HEK293 (cell line): Measurements from ENCODE around the gene PHYHD1.

Experiments used
- CTCF ChIA-PET: fragments of 350-600 bp; formaldehyde crosslinking; extraction: SDS; loops from one replicate; lab custom pipeline; 2021; ENCODE audit warnings: antibody characterized with exemption; lab: Yijun Ruan, JAX
- POLR2A ChIA-PET: fragments of 300-600 bp; formaldehyde crosslinking; extraction: SDS; loops from one replicate; lab custom pipeline; 2020; ENCODE audit warnings: antibody characterized with exemption, inconsistent platforms; lab: Yijun Ruan, JAX
- H3K27ac ChIP-seq: fragments of 200-500 bp; sonication (Bioruptor generic); 2 replicates; pipeline ENCODE4 v1.5.1; 2014; ENCODE audit warnings: low read depth, low read length, control low read depth, inconsistent platforms; ENCODE audit errors: extremely low read depth
- H3K36me3 ChIP-seq, 2 experiments: fragments of 200-500 bp in 1 of 2; sonication (Bioruptor generic) in 1 of 2; 1 replicate in 1 of 2; 2 replicates in 1 of 2; pipeline ENCODE4 v1.5.1; 2014 to 2017; ENCODE audit warnings: inconsistent platforms in 2 of 2, low read length in 2 of 2; ENCODE audit not compliant: control insufficient read depth in 2 of 2, insufficient read depth in 1 of 2
- H3K4me1 ChIP-seq: fragments of 200-500 bp; sonication (Bioruptor generic); 2 replicates; pipeline ENCODE4 v1.5.1; 2014; ENCODE audit warnings: mild to moderate bottlenecking, low read length, inconsistent platforms; ENCODE audit not compliant: control insufficient read depth, insufficient read depth
- H3K4me3 ChIP-seq: 2 replicates; pipeline ENCODE4 v1.5.1; 2011; ENCODE audit warnings: low read depth, mild to moderate bottlenecking, control low read depth, low read length, moderate library complexity
- H3K9me3 ChIP-seq: fragments of 200-500 bp; sonication (Bioruptor generic); 2 replicates; pipeline ENCODE4 v1.5.1; 2014; ENCODE audit warnings: low read depth, low read length, inconsistent platforms; ENCODE audit not compliant: control insufficient read depth, insufficient read depth
- EGR2 ChIP-seq: fragments of 450-650 bp; formaldehyde crosslinking; IDR thresholded peaks from 2 replicates; pipeline ENCODE4 v1.5.1; 2016; ENCODE audit warnings: low read depth, missing biosample characterization, missing genetic modification characterization
- GLIS1 ChIP-seq: fragments of 450-650 bp; formaldehyde crosslinking; IDR thresholded peaks from 2 replicates; pipeline ENCODE4 v1.5.1; 2016; ENCODE audit warnings: missing biosample characterization, missing genetic modification characterization
- KLF10 ChIP-seq: fragments of 450-650 bp; IDR thresholded peaks from 2 replicates; pipeline ENCODE4 v1.5.1; 2018; ENCODE audit warnings: missing biosample characterization, mild to moderate bottlenecking, missing genetic modification characterization
- KLF8 ChIP-seq: fragments of 450-650 bp; formaldehyde crosslinking; IDR thresholded peaks from 2 replicates; pipeline ENCODE4 v1.5.1; 2016; ENCODE audit warnings: missing biosample characterization, missing genetic modification characterization
- SP3 ChIP-seq: fragments of 450-650 bp; formaldehyde crosslinking; IDR thresholded peaks from 2 replicates; pipeline ENCODE4 v1.5.1; 2016; ENCODE audit warnings: missing biosample characterization, missing genetic modification characterization
- ZIC2 ChIP-seq: fragments of 450-650 bp; formaldehyde crosslinking; IDR thresholded peaks from 2 replicates; pipeline ENCODE4 v1.5.1; 2016; ENCODE audit warnings: missing biosample characterization, missing genetic modification characterization
- ZNF121 ChIP-seq: fragments of 450-650 bp; formaldehyde crosslinking; IDR thresholded peaks from 2 replicates; pipeline ENCODE4 v1.5.1; 2016; ENCODE audit warnings: missing biosample characterization, missing genetic modification characterization
- ZNF157 ChIP-seq: fragments of 450-650 bp; formaldehyde crosslinking; IDR thresholded peaks from 2 replicates; pipeline ENCODE4 v1.5.1; 2016; ENCODE audit warnings: missing biosample characterization, missing genetic modification characterization
- ZNF184 ChIP-seq: fragments of 450-650 bp; IDR thresholded peaks from 2 replicates; pipeline ENCODE4 v1.5.1; 2018; ENCODE audit warnings: missing biosample characterization, mild to moderate bottlenecking, missing genetic modification characterization
- ZNF19 ChIP-seq: fragments of 450-650 bp; formaldehyde crosslinking; IDR thresholded peaks from 2 replicates; pipeline ENCODE4; 2016; ENCODE audit warnings: missing biosample characterization, missing genetic modification characterization, low read depth
- ZNF239 ChIP-seq: fragments of 450-650 bp; formaldehyde crosslinking; IDR thresholded peaks from 2 replicates; pipeline ENCODE4 v1.5.1; 2016; ENCODE audit warnings: missing biosample characterization, missing genetic modification characterization
- ZNF571 ChIP-seq: fragments of 450-650 bp; formaldehyde crosslinking; IDR thresholded peaks from 2 replicates; pipeline ENCODE4 v1.5.0; 2017; ENCODE audit warnings: missing biosample characterization, missing genetic modification characterization
- ZNF768 ChIP-seq: fragments of 450-650 bp; formaldehyde crosslinking; IDR thresholded peaks from 2 replicates; pipeline ENCODE4 v1.5.1; 2018; ENCODE audit warnings: missing biosample characterization, mild to moderate bottlenecking, missing genetic modification characterization
- ZNF830 ChIP-seq: fragments of 450-650 bp; IDR thresholded peaks from 2 replicates; pipeline ENCODE4 v1.5.0; 2018; ENCODE audit warnings: missing biosample characterization, missing genetic modification characterization, low read depth, mild to moderate bottlenecking, moderate library complexity
- TF ChIP-seq, protein P1 (sequence below): fragments of 450-650 bp; formaldehyde crosslinking; IDR thresholded peaks from 2 replicates; pipeline ENCODE4 v1.5.1; 2016; ENCODE audit warnings: missing biosample characterization, missing genetic modification characterization
- TF ChIP-seq, protein P2 (sequence below): fragments of 450-650 bp; formaldehyde crosslinking; IDR thresholded peaks from 2 replicates; pipeline ENCODE4 v1.5.1; 2016; ENCODE audit warnings: missing biosample characterization, missing genetic modification characterization
- TF ChIP-seq, protein P3 (sequence below): IDR thresholded peaks from 2 replicates; pipeline ENCODE4 v1.6.1; 2011; ENCODE audit warnings: mild to moderate bottlenecking, low read depth, low read length, borderline replicate concordance

The PHYHD1 gene

DNA sequence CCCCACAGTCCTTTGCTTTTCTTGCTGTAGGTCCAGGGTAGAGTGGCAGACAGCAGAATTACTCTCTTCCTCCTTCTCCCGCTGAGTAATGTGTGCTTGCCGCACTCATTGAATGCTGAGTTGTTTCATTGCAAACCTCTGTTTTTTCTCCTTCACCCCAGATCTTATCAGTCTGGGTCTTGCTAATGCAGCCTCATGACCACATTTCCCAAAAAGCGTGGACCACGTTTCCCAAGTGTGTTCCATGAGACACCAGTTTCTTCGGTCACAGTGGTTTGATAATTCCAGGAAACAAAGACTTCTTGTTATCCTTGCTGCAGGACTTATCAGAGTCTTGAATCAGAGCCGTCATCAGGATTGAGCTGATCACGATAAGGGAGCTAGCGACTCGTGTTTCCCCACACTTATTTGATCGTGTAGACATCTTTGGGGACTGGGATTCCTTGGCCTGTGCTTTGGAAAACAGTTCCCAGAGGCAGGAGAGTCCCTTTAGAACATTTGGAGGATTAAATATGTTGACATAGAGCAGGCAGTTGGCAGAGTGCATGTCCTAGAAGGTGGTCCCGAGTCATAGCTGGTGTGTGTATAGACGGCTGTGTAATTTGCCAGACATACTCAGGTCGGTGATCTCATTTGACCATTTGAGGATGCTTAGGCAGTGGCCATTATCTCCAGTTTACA lies 34.4 kb upstream of the PHYHD1 start:
- Histone ChIP-seq H3K4me3 (no peak overlapping the region), H3K36me3 (peaks cover 0 to 45% of the 10 kb centered on the region in 2 experiments; a peak in 2 of 3 replicates), H3K27ac (no peak overlapping the region), H3K9me3 (no peaks in the 10 kb centered on the region), H3K4me1 (no peaks in the 10 kb centered on the region)
- ChIA-PET CTCF (interaction anchor here (0.6 to 0.7 kb wide), 3 partner anchors 11 to 1672 kb away, joined by 3 read pairs; no protein-coding TSS in a partner anchor), POLR2A (interaction anchor here (0.6 kb wide), 1 partner anchor 241 kb away, joined by 8 read pairs; no protein-coding TSS in a partner anchor)
- TF ChIP-seq ZNF239 (tag by site-specific recombination) (peak; percentile 99), KLF10 (no peak)

DNA sequence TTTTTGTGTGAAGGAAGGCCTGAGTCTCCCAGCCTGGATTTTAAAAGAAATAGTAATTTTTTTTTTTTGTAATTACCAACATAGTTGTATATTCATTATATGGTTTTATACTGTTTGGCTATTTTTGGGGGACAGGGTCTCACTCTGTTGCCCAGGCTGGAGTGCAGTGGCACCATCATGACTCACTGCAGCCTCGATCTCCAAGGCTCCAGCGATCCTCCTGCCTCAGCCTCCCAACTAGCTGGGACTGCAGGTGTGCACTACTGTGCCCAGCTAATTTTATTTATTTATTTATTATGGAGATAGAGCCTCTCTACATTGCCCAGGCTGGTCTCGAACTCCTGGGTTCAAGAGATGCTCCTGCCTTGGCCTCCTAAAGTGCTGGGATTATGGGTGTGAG lies 33.7 kb upstream of the PHYHD1 start:
- ChIA-PET POLR2A (interaction anchor here (0.6 kb wide), 1 partner anchor 241 kb away, joined by 8 read pairs; no protein-coding TSS in a partner anchor), CTCF (no interaction called here)
- no peak overlapping the region for H3K4me3 ChIP-seq
- H3K36me3 ChIP-seq = peaks cover 0 to 52% of the 10 kb centered on the region in 2 experiments; a peak in 2 of 3 replicates
- no peaks in the 10 kb centered on the region for H3K4me1 ChIP-seq
- no peaks in the 10 kb centered on the region for H3K9me3 ChIP-seq
- no peak overlapping the region for H3K27ac ChIP-seq
- TF ChIP-seq, protein P1, sequence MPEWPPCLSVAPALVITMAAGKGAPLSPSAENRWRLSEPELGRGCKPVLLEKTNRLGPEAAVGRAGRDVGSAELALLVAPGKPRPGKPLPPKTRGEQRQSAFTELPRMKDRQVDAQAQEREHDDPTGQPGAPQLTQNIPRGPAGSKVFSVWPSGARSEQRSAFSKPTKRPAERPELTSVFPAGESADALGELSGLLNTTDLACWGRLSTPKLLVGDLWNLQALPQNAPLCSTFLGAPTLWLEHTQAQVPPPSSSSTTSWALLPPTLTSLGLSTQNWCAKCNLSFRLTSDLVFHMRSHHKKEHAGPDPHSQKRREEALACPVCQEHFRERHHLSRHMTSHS (tag by site-specific recombination) = no peak
- TF ChIP-seq SP3 (tag by site-specific recombination) (no peak), KLF8 (tag by site-specific recombination) (no peak), ZNF121 (tag by site-specific recombination) (peak; percentile 61; the same call in 1 of the 2 replicates), ZNF19 (no peak), ZNF571 (tag by site-specific recombination) (no peak), ZNF157 (tag by site-specific recombination) (no peak)
- TF ChIP-seq, protein P2, sequence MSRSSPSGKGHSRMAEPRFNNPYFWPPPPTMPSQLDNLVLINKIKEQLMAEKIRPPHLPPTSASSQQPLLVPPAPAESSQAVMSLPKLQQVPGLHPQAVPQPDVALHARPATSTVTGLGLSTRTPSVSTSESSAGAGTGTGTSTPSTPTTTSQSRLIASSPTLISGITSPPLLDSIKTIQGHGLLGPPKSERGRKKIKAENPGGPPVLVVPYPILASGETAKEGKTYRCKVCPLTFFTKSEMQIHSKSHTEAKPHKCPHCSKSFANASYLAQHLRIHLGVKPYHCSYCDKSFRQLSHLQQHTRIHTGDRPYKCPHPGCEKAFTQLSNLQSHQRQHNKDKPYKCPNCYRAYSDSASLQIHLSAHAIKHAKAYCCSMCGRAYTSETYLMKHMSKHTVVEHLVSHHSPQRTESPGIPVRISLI (tag by site-specific recombination) = no peak
- TF ChIP-seq, all 188 proteins: peak for 1

DNA sequence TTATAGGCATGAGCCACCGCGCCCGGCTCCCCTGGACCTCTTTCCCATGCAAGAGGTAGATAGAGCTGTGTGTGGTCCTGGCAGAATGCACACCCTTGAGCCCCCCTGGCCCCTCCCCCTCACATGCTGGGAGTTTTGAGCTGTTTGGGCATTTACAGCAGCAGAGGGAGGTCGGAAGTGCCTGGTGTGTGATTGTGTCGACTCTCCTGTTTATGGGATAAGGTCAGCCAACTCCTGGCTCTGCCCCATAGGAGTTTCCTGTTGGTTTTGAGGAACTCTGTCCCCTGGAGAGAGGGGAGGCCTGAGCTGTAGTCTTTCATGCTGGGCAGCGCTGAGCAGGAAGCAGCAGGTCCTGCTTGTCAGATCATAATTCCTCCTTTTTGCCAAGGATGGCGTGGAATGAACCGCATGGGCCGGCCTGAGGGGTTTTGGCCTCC lies 32.9 kb upstream of the PHYHD1 start:
- Histone ChIP-seq H3K9me3 (no peaks in the 10 kb centered on the region), H3K4me3 (no peak overlapping the region), H3K27ac (no peak overlapping the region), H3K4me1 (no peaks in the 10 kb centered on the region), H3K36me3 (peaks cover 0 to 58% of the 10 kb centered on the region in 2 experiments; a peak in 2 of 3 replicates)
- ChIA-PET POLR2A (no interaction called here), CTCF (interaction anchor here (0.6 kb wide), 2 partner anchors 36 to 150 kb away, joined by 3 read pairs; no protein-coding TSS in a partner anchor)
- TF ChIP-seq EGR2 (tag by site-specific recombination) (no peak), ZIC2 (tag by site-specific recombination) (peak; percentile 100), GLIS1 (tag by site-specific recombination) (peak; percentile 96)

DNA sequence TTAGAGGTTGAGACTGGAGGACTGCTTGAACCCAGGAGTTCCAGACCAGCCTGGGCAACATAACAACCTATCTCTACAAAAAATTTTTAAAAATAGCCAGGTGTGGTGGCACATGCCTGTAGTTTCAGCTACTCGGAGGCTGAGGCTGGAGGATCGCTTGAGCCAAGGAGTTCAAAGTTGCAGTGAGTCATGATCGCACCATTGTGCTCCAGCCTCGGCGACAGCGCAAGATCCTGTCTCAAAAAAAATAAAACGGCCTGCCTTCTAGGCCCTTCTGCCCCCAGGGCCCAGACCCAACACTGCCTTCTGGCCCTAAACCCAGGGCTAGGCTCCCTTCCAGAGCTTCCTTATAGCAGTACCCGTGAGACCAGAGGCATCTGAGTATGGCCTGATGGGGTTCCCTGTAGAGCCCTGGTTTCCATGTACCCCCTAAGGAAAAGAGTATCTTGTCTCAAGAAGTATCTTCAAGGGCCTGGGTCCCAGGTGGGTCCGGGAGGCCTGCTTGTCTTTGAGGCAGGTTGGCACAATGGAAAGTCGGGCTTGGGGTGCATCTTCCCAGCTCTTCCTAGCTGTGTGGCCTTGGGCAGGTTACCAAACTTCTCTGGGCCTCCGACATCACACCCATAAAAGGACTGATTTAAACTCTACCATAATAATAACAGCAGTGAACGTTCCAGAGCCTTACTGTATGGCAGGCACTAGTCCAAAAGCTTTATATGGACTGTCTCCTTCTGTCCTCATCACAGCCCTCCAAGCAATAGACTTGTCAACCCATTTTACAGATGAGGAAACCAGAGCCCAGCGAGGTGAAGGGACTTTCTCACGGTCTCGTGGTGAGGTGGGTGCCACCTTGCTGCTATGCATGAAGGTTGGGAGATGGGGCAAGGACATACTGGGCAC lies 29.2 kb upstream of the PHYHD1 start:
- Histone ChIP-seq H3K4me1 (no peaks in the 10 kb centered on the region), H3K36me3 (peaks cover 0 to 64% of the 10 kb centered on the region in 2 experiments; a peak in 2 of 3 replicates), H3K27ac (no peak overlapping the region), H3K9me3 (no peaks in the 10 kb centered on the region), H3K4me3 (no peak overlapping the region)
- POLR2A ChIA-PET = no interaction called here
- TF ChIP-seq, protein P3, sequence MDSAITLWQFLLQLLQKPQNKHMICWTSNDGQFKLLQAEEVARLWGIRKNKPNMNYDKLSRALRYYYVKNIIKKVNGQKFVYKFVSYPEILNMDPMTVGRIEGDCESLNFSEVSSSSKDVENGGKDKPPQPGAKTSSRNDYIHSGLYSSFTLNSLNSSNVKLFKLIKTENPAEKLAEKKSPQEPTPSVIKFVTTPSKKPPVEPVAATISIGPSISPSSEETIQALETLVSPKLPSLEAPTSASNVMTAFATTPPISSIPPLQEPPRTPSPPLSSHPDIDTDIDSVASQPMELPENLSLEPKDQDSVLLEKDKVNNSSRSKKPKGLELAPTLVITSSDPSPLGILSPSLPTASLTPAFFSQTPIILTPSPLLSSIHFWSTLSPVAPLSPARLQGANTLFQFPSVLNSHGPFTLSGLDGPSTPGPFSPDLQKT = no peak
- TF ChIP-seq ZNF768 (tag by site-specific recombination) = 0 out of 2 replicates have a peak, but pooled peaks have one; percentile 72
- no peak for TF ChIP-seq ZNF184 (tag by site-specific recombination)
- no peak for TF ChIP-seq ZNF830 (tag by site-specific recombination)
- CTCF ChIA-PET = no interaction called here
